HepG2 (cell line): ENCODE measurements around the gene MTA3. TPM values are rescaled to one million over a fixed set of nuclear protein-coding genes. Genes with fewer than 3 reads are reported as not detected.

Source experiments
- ATAC-seq: fragments of 200-7000 bp; cut with Tn5 transposase; 3 replicates; pipeline ENCODE4 v1.9.1; 2020; ENCODE audit warnings: mild to moderate bottlenecking, moderate library complexity
- BruUV-seq: library from RNA; stranded (reverse); fragments of 400-500 nt; replicated peaks from 2 replicates; lab custom pipeline; 2021; lab: Mats Ljungman, UMichigan
- CTCF ChIA-PET: fragments of 300-600 bp; formaldehyde crosslinking; extraction: SDS; loops from one replicate; lab custom pipeline; 2021; ENCODE audit warnings: low total read pairs, inconsistent platforms, low intra/inter-chr PET ratio; lab: Yijun Ruan, JAX
- POLR2A ChIA-PET: fragments of 350-600 bp; sonication (Branson Sonifier 250); formaldehyde crosslinking; loops from one replicate; lab custom pipeline; 2020; ENCODE audit warnings: antibody characterized with exemption, inconsistent platforms; lab: Yijun Ruan, JAX
- DNase-seq: peaks from one replicate; pipeline ENCODE4 v3.0.0-alpha.2; 2015; ENCODE audit warnings: low spot score
- FAIRE-seq: peaks from 3 replicates; lab custom pipeline; 2011; peaks lifted over from hg19 to GRCh38; lab: Jason Lieb, UNC
- H2AFZ ChIP-seq: one replicate; pipeline ENCODE4 v1.6.1; 2011; ENCODE audit warnings: low read length, inconsistent platforms
- H3K27ac ChIP-seq: fragments of 300-600 bp; 3 replicates; pipeline ENCODE4 v1.8.0; 2011; ENCODE audit warnings: mixed run types, mild to moderate bottlenecking, mixed read lengths, low read length, inconsistent platforms; ENCODE audit not compliant: insufficient read depth; ENCODE audit errors: extremely low read length
- H3K27me3 ChIP-seq, 2 experiments: fragments of 200-600 bp in 1 of 2; 2 replicates in 1 of 2; 3 replicates in 1 of 2; pipeline versions ENCODE4 v1.6.0 to v1.8.0; 2011; ENCODE audit warnings: low read length in 2 of 2, mild to moderate bottlenecking in 2 of 2, moderate library complexity in 2 of 2, inconsistent platforms in 1 of 2; ENCODE audit not compliant: insufficient read depth in 2 of 2, control insufficient read depth in 1 of 2
- H3K36me3 ChIP-seq, 2 experiments: fragments of 200-600 bp in 1 of 2; replicated peaks in 1 of 2; 2 replicates in 1 of 2; 3 replicates in 1 of 2; pipeline versions ENCODE4 v1.5.1 to v1.8.0; 2011; ENCODE audit warnings: low read length in 2 of 2, inconsistent platforms in 1 of 2; ENCODE audit not compliant: insufficient read depth in 2 of 2, control insufficient read depth in 1 of 2
- H3K4me1 ChIP-seq: 2 replicates; pipeline ENCODE4 v1.5.1; 2012; ENCODE audit warnings: low read length, inconsistent platforms; ENCODE audit not compliant: insufficient read depth
- H3K4me2 ChIP-seq: 2 replicates; pipeline ENCODE4 v1.6.0; 2011; ENCODE audit warnings: low read depth, low read length, inconsistent platforms
- H3K4me3 ChIP-seq, 3 experiments: fragments of 200-600 bp in 1 of 3; sonication (generic), shearing (Covaris generic) in 1 of 3; replicated peaks in 1 of 3; 2 replicates each; pipeline ENCODE4 v1.5.1; 2011 to 2016; ENCODE audit warnings: low read length in 3 of 3, inconsistent platforms in 2 of 3, low read depth in 2 of 3, mild to moderate bottlenecking in 2 of 3, control low read depth in 1 of 3, mixed read lengths in 1 of 3; ENCODE audit not compliant: insufficient read depth in 1 of 3
- H3K79me2 ChIP-seq: one replicate; pipeline ENCODE4 v1.6.1; 2011; ENCODE audit warnings: low read length, inconsistent platforms; ENCODE audit not compliant: insufficient read depth
- H3K9ac ChIP-seq: 2 replicates; pipeline ENCODE4 v1.6.0; 2011; ENCODE audit warnings: mild to moderate bottlenecking, low read depth, low read length, inconsistent platforms; ENCODE audit not compliant: insufficient read depth
- H3K9me3 ChIP-seq: 2 replicates; pipeline ENCODE4 v1.5.1; 2012; ENCODE audit warnings: mild to moderate bottlenecking, low read length
- H4K20me1 ChIP-seq: 2 replicates; pipeline ENCODE4 v1.6.0; 2011; ENCODE audit warnings: inconsistent platforms, mild to moderate bottlenecking, low read length, moderate library complexity; ENCODE audit not compliant: insufficient read depth
- BCL3 ChIP-seq: sonication (generic); formaldehyde crosslinking; IDR thresholded peaks from 2 replicates; pipeline ENCODE4 v1.5.1; 2020; ENCODE audit warnings: mild to moderate bottlenecking, missing genetic modification reagents, moderate library complexity
- CAMTA2 ChIP-seq: sonication (generic); formaldehyde crosslinking; IDR thresholded peaks from 2 replicates; pipeline ENCODE4 v1.4.0; 2020; ENCODE audit warnings: mild to moderate bottlenecking, missing genetic modification reagents, borderline replicate concordance
- CEBPB ChIP-seq: IDR thresholded peaks from 2 replicates; pipeline ENCODE4 v1.6.1; 2011; ENCODE audit warnings: low read depth, low read length, improper control_type of control experiment, borderline replicate concordance
- CEBPG ChIP-seq: IDR thresholded peaks from 2 replicates; pipeline ENCODE4 v1.6.1; 2016
- ESRRA ChIP-seq: sonication (generic); formaldehyde crosslinking; IDR thresholded peaks from 2 replicates; pipeline ENCODE4 v1.5.1; 2020; ENCODE audit warnings: mild to moderate bottlenecking, low read depth, missing genetic modification reagents
- FOXA3 ChIP-seq: IDR thresholded peaks from 2 replicates; pipeline ENCODE4 v1.6.1; 2016; ENCODE audit warnings: missing genetic modification reagents, missing compliant biosample characterization
- GATAD2A ChIP-seq: IDR thresholded peaks from 2 replicates; pipeline ENCODE4 v1.6.1; 2016
- LCORL ChIP-seq, 2 experiments: fragments of 450-650 bp in 1 of 2; sonication (generic) in 1 of 2; formaldehyde crosslinking in 1 of 2; IDR thresholded peaks; 2 replicates each; pipeline versions ENCODE4 v1.5.0 to v1.6.1; 2017 to 2020; ENCODE audit warnings: antibody characterized with exemption in 1 of 2, missing genetic modification reagents in 1 of 2
- MAX ChIP-seq: IDR thresholded peaks from 2 replicates; pipeline ENCODE4 v1.6.1; 2012; ENCODE audit warnings: inconsistent platforms
- NFE2L1 ChIP-seq: sonication (generic); formaldehyde crosslinking; IDR thresholded peaks from 2 replicates; pipeline ENCODE4 v1.4.0; 2020; ENCODE audit warnings: missing genetic modification reagents, mild to moderate bottlenecking, borderline replicate concordance
- POLR2A ChIP-seq, 2 experiments: IDR thresholded peaks; 2 replicates each; pipeline ENCODE4 v1.6.1; 2011; ENCODE audit warnings: low read depth in 2 of 2, low read length in 2 of 2, mild to moderate bottlenecking in 1 of 2, moderate library complexity in 1 of 2; ENCODE audit not compliant: insufficient read depth in 1 of 2
- RARA ChIP-seq: IDR thresholded peaks from 2 replicates; pipeline ENCODE4 v1.6.1; 2016; ENCODE audit warnings: missing genetic modification reagents, missing compliant biosample characterization
- SALL1 ChIP-seq: sonication (generic); formaldehyde crosslinking; IDR thresholded peaks from 2 replicates; pipeline ENCODE4 v1.8.0; 2022; ENCODE audit warnings: mild to moderate bottlenecking, missing genetic modification reagents
- ZNF546 ChIP-seq: sonication (generic); formaldehyde crosslinking; conservative IDR thresholded peaks from 2 replicates; pipeline ENCODE4 v1.8.1; 2023; ENCODE audit warnings: mild to moderate bottlenecking, missing genetic modification reagents
- ZNF644 ChIP-seq: IDR thresholded peaks from 2 replicates; pipeline ENCODE4 v1.6.1; 2016; ENCODE audit warnings: low read depth
- WGBS: methylation state at CpG from one replicate; pipeline ENCODE4 v1.1.6; 2017; ENCODE audit warnings: low lambda C conversion rate; 5-methylcytosine and 5-hydroxymethylcytosine counted together
- in situ Hi-C: cut with HindIII; loops from 2 replicates; pipeline ENCODE4 v1.10.0; 2017; ENCODE audit warnings: low pct_unique_long_range_greater_than_20kb; ENCODE audit not compliant: extremely low pct_ligation_motif_present
- intact Hi-C: fragments of 100-400 bp; cut with micrococcal nuclease; formaldehyde crosslinking; loops from one replicate; pipeline ENCODE4 v1.10.0; 2022; ENCODE audit not compliant: unreplicated experiment
- polyA plus RNA-seq, 8 experiments: library from polyadenylated mRNA; depleted of rRNA in 3 of 8; stranded (reverse) in 7 of 8; unstranded in 1 of 8; fragments of >200 nt; fragmentation: Illumina TruSeq in 4 of 8; extraction: Trizol in 4 of 8; gene quantifications; 2 replicates each; pipeline versions ENCODE4 v1.2.1 to v1.2.3, GENCODE V29; 2011 to 2016; ENCODE audit warnings: low read depth in 4 of 8, missing spikeins in 1 of 8, mixed read lengths in 1 of 8; ENCODE audit not compliant: insufficient read depth in 1 of 8
- total RNA-seq, 5 experiments: library from RNA; depleted of rRNA; stranded (reverse); fragments of >200 nt; fragmentation: Illumina TruSeq; extraction: Trizol; gene quantifications; 2 replicates each; pipeline ENCODE4 v1.2.3, GENCODE V29; 2016; ENCODE audit warnings: low read depth in 1 of 5
- TF ChIP-seq, protein P1 (sequence below): IDR thresholded peaks from 2 replicates; pipeline ENCODE4 v1.4.0; 2020; ENCODE audit warnings: mild to moderate bottlenecking, missing genetic modification reagents

The MTA3 gene
- total and polyA plus RNA-seq, 2 of the 13 experiments (the other 11 are each of a cell fraction or from before 2014, with no cell fraction given) = 48.8 to 77.8 TPM

DNA sequence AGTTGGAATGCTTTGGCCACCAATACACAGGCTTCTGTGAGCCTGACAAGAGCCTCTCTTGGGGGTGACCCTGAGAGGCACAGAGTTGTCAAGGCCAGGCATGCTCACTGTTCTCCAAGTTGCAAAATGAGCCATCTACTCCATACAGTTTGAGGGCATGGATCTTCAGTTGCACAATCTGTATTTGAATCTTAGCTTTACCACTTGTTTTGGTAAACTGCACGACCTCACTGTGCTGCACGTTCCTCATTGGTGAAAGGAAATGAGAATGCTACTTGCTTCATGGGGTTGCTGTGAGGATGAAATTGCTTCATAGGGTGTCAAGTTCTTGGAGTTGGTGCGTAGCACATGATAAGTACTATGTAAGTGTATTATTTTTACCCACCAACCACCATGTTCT is 235.9 kb downstream of the MTA3 start:
- H3K79me2 ChIP-seq = no peaks in the 10 kb centered on the region
- no TSS peak for BruUV-seq
- no peak overlapping the region for H3K9ac ChIP-seq
- peak; percentile 55 for ATAC-seq
- H3K9me3 ChIP-seq = no peaks in the 10 kb centered on the region
- ChIA-PET CTCF (no interaction called here), POLR2A (interaction anchor here (1.0 to 2.3 kb wide), 2 partner anchors 10 to 16 kb away, joined by 3 to 40 read pairs; partner anchors contain the start of gene HAAO)
- in situ Hi-C loops = no loop called here
- intact Hi-C loops = loop anchor here (1.0 kb wide), 1 partner anchor 10 kb away; no protein-coding TSS in a partner anchor
- H3K36me3 ChIP-seq = no peaks in the 10 kb centered on the region
- no peak for DNase-seq
- no peaks in the 10 kb centered on the region for H4K20me1 ChIP-seq
- H3K27me3 ChIP-seq = no peaks in the 10 kb centered on the region; a peak in 1 of 5 replicates
- peaks cover 24% of the 10 kb centered on the region for H3K4me1 ChIP-seq
- peak overlapping the region; percentile 19; the same call in 1 of the 2 replicates for H3K4me2 ChIP-seq
- no peak overlapping the region for H2AFZ ChIP-seq
- TF ChIP-seq CEBPG (CRISPR knock-in tag) (peak; percentile 69), MAX (peak; percentile 29; the same call in 1 of the 2 replicates), RARA (CRISPR knock-in tag) (0 out of 2 replicates have a peak, but pooled peaks have one; percentile 44), CAMTA2 (CRISPR knock-in tag) (no peak), LCORL (IDR thresholded peaks at IDR 0.05) (no peak), LCORL (CRISPR knock-in tag; IDR thresholded peaks at IDR 0.05) (0 out of 2 replicates have a peak, but pooled peaks have one; percentile 15), SALL1 (CRISPR knock-in tag) (peak; percentile 29; the same call in 1 of the 2 replicates), NFE2L1 (CRISPR knock-in tag) (no peak), CEBPB (peak; percentile 89), ZNF546 (CRISPR knock-in tag) (no peak), POLR2A (IDR thresholded peaks at IDR 0.05; ENCODE audit: insufficient read depth in 1 of 2, low read depth in 2 of 2, low read length in 2 of 2) (0 out of 4 replicates have a peak, but pooled peaks of 1 of the 2 experiments have one; percentile 15), BCL3 (CRISPR knock-in tag) (0 out of 2 replicates have a peak, but pooled peaks have one; percentile 20), ESRRA (CRISPR knock-in tag) (no peak), FOXA3 (CRISPR knock-in tag) (peak; percentile 30; the same call in 1 of the 2 replicates), GATAD2A (CRISPR knock-in tag) (0 out of 2 replicates have a peak, but pooled peaks have one; percentile 50), ZNF644 (CRISPR knock-in tag) (0 out of 2 replicates have a peak, but pooled peaks have one; percentile 45)
- TF ChIP-seq, protein P1, sequence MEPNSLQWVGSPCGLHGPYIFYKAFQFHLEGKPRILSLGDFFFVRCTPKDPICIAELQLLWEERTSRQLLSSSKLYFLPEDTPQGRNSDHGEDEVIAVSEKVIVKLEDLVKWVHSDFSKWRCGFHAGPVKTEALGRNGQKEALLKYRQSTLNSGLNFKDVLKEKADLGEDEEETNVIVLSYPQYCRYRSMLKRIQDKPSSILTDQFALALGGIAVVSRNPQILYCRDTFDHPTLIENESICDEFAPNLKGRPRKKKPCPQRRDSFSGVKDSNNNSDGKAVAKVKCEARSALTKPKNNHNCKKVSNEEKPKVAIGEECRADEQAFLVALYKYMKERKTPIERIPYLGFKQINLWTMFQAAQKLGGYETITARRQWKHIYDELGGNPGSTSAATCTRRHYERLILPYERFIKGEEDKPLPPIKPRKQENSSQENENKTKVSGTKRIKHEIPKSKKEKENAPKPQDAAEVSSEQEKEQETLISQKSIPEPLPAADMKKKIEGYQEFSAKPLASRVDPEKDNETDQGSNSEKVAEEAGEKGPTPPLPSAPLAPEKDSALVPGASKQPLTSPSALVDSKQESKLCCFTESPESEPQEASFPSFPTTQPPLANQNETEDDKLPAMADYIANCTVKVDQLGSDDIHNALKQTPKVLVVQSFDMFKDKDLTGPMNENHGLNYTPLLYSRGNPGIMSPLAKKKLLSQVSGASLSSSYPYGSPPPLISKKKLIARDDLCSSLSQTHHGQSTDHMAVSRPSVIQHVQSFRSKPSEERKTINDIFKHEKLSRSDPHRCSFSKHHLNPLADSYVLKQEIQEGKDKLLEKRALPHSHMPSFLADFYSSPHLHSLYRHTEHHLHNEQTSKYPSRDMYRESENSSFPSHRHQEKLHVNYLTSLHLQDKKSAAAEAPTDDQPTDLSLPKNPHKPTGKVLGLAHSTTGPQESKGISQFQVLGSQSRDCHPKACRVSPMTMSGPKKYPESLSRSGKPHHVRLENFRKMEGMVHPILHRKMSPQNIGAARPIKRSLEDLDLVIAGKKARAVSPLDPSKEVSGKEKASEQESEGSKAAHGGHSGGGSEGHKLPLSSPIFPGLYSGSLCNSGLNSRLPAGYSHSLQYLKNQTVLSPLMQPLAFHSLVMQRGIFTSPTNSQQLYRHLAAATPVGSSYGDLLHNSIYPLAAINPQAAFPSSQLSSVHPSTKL (CRISPR knock-in tag) = peak; percentile 53; the same call in 1 of the 2 replicates
- H3K4me3 ChIP-seq = no peak overlapping the region
- peak; percentile 49 for FAIRE-seq
- no peak overlapping the region for H3K27ac ChIP-seq
- 14% methylated on average over 3 of the region's 3 CpGs for WGBS
